SK-N-SH (cell line): Measurements from ENCODE around the gene JAK1. TPM values are rescaled to one million over a fixed set of nuclear protein-coding genes. Genes with fewer than 3 reads are reported as not detected.

Experiments
- CTCF ChIA-PET: fragments of 300-600, 350-600 bp; formaldehyde crosslinking; extraction: SDS; loops from one replicate; lab custom pipeline; 2021; lab: Yijun Ruan, JAX
- POLR2A ChIA-PET: fragments of 350-600 bp; sonication (Branson Sonifier 250); formaldehyde crosslinking; extraction: SDS; loops from one replicate; lab custom pipeline; 2020; ENCODE audit warnings: antibody characterized with exemption, inconsistent platforms; lab: Yijun Ruan, JAX
- DNase-seq: peaks from one replicate; pipeline ENCODE4 v3.0.0; 2012
- H2AFZ ChIP-seq: fragments of 200-600 bp; sonication (generic); 2 replicates; pipeline ENCODE4 v1.8.1; 2016; ENCODE audit warnings: antibody characterized with exemption, mild to moderate bottlenecking, low read depth
- H3F3A ChIP-seq: fragments of 200-600 bp; sonication (generic); replicated peaks from 2 replicates; pipeline ENCODE3; 2016; ENCODE audit warnings: antibody characterized with exemption, mild to moderate bottlenecking; ENCODE audit not compliant: insufficient read depth
- H3K27ac ChIP-seq, 2 experiments: fragments of 200-500 bp in 1 of 2; fragments of 200-600 bp in 1 of 2; sonication (Bioruptor generic) in 1 of 2; sonication (generic), shearing (Covaris generic) in 1 of 2; 2 replicates each; pipeline versions ENCODE4 v1.5.1 to v1.6.1; 2014 to 2016; ENCODE audit warnings: low read depth in 2 of 2, inconsistent platforms in 1 of 2, low read length in 1 of 2, mild to moderate bottlenecking in 1 of 2, mixed read lengths in 1 of 2
- H3K27me3 ChIP-seq: fragments of 200-600 bp; sonication (generic), shearing (Covaris generic); 2 replicates; pipeline ENCODE4 v1.6.1; 2016; ENCODE audit warnings: mixed run types; ENCODE audit not compliant: insufficient read depth
- H3K36me3 ChIP-seq, 2 experiments: fragments of 200-500 bp in 1 of 2; fragments of 200-600 bp in 1 of 2; sonication (Bioruptor generic) in 1 of 2; sonication (generic) in 1 of 2; replicated peaks in 1 of 2; 2 replicates each; pipeline versions ENCODE3 to v1.5.1; 2014 to 2016; ENCODE audit warnings: low read length in 1 of 2, mild to moderate bottlenecking in 1 of 2; ENCODE audit not compliant: insufficient read depth in 2 of 2, control insufficient read depth in 1 of 2
- H3K4me1 ChIP-seq, 2 experiments: fragments of 200-500 bp in 1 of 2; fragments of 200-600 bp in 1 of 2; sonication (Bioruptor generic) in 1 of 2; sonication (generic), shearing (Covaris generic) in 1 of 2; 2 replicates each; pipeline versions ENCODE4 v1.5.1 to v1.6.1; 2014 to 2016; ENCODE audit warnings: low read depth in 1 of 2, low read length in 1 of 2, mixed run types in 1 of 2; ENCODE audit not compliant: insufficient read depth in 2 of 2, control insufficient read depth in 1 of 2
- H3K4me2 ChIP-seq: fragments of 200-600 bp; sonication (generic), shearing (Covaris generic); 2 replicates; pipeline ENCODE4 v1.6.1; 2017; ENCODE audit warnings: mixed run types
- H3K4me3 ChIP-seq, 2 experiments: fragments of 200-500 bp in 1 of 2; fragments of 200-600 bp in 1 of 2; sonication (Bioruptor generic) in 1 of 2; sonication (generic), shearing (Covaris generic) in 1 of 2; 2 replicates each; pipeline versions ENCODE4 v1.5.1 to v1.8.1; 2014 to 2016; ENCODE audit warnings: low read depth in 2 of 2, inconsistent platforms in 1 of 2, low read length in 1 of 2, mild to moderate bottlenecking in 1 of 2, mixed read lengths in 1 of 2, moderate library complexity in 1 of 2
- H3K79me2 ChIP-seq: fragments of 200-600 bp; sonication (generic); 2 replicates; pipeline ENCODE4 v1.8.1; 2017; ENCODE audit warnings: mild to moderate bottlenecking; ENCODE audit not compliant: insufficient read depth
- H3K9ac ChIP-seq: fragments of 200-600 bp; sonication (generic); 2 replicates; pipeline ENCODE4 v1.6.1; 2017; ENCODE audit warnings: mixed run types
- H3K9me2 ChIP-seq: fragments of 200-600 bp; sonication (generic); 2 replicates; pipeline ENCODE4 v1.6.1; 2017; ENCODE audit warnings: mixed run types
- H3K9me3 ChIP-seq: fragments of 200-600 bp; sonication (generic); 2 replicates; pipeline ENCODE4 v1.6.1; 2017; ENCODE audit warnings: mixed run types, mild to moderate bottlenecking, moderate library complexity
- H4K20me1 ChIP-seq: fragments of 200-600 bp; sonication (generic); 2 replicates; pipeline ENCODE4 v1.6.1; 2017; ENCODE audit warnings: mild to moderate bottlenecking, mixed run types; ENCODE audit not compliant: insufficient read depth
- CHD2 ChIP-seq: fragments of 150-350 bp; IDR thresholded peaks from 2 replicates; pipeline ENCODE4 v1.6.1; 2018; ENCODE audit warnings: low read length; ENCODE audit not compliant: partially characterized antibody
- CTCF ChIP-seq: fragments of 200-600 bp; sonication (generic); IDR thresholded peaks from 2 replicates; pipeline ENCODE4 v1.6.1; 2017; ENCODE audit warnings: antibody characterized with exemption, mild to moderate bottlenecking, moderate library complexity
- ELF1 ChIP-seq: IDR thresholded peaks from 2 replicates; pipeline ENCODE4 v1.4.0; 2012
- GABPA ChIP-seq: IDR thresholded peaks from 2 replicates; pipeline ENCODE4 v1.4.0; 2012; ENCODE audit warnings: low read depth, mild to moderate bottlenecking
- GATA2 ChIP-seq: sonication (generic); formaldehyde crosslinking; IDR thresholded peaks from 2 replicates; pipeline ENCODE4 v1.5.0; 2020; ENCODE audit warnings: mild to moderate bottlenecking, missing genetic modification reagents
- JUND ChIP-seq: IDR thresholded peaks from 2 replicates; pipeline ENCODE4 v1.4.0; 2012
- RFX5 ChIP-seq: IDR thresholded peaks from 2 replicates; pipeline ENCODE4 v1.6.1; 2012; ENCODE audit warnings: mild to moderate bottlenecking, improper control_type of control experiment, low read length
- SIN3A ChIP-seq: IDR thresholded peaks from 2 replicates; pipeline ENCODE4 v1.6.1; 2012; ENCODE audit warnings: low read depth, mild to moderate bottlenecking, low read length, moderate library complexity, borderline replicate concordance
- SMC3 ChIP-seq: IDR thresholded peaks from 2 replicates; pipeline ENCODE4 v1.6.1; 2012; ENCODE audit warnings: low read depth, low read length, improper control_type of control experiment
- YY1 ChIP-seq: IDR thresholded peaks from 2 replicates; pipeline ENCODE4 v1.4.0; 2012; ENCODE audit warnings: low read depth, mild to moderate bottlenecking
- ZBTB33 ChIP-seq: IDR thresholded peaks from 2 replicates; pipeline ENCODE4 v1.4.0; 2012; ENCODE audit warnings: low read depth, borderline replicate concordance
- WGBS: methylation state at CpG from one replicate; pipeline ENCODE4 v1.1.6; 2017; ENCODE audit warnings: low lambda C conversion rate; 5-methylcytosine and 5-hydroxymethylcytosine counted together
- polyA plus RNA-seq, 3 experiments: library from polyadenylated mRNA; depleted of rRNA; stranded (reverse); fragments of >200 nt; gene quantifications; 2 replicates each; pipeline ENCODE4 v1.2.3, GENCODE V29; 2012

JAK1 gene
- polyA plus RNA-seq, 1 of the 3 experiments (the other 2 are of a cell fraction): 47.5 TPM

- H3K4me1 ChIP-seq: peaks cover 43 to 56% of the 10 kb centered on the region in 2 experiments; a peak in 3 of 4 replicates
- H3K9me3 ChIP-seq: no peaks in the 10 kb centered on the region
- peaks cover 80% of the 10 kb centered on the region for H3K79me2 ChIP-seq
- peak overlapping the region in 1 of 2 experiments; percentile 77; a peak in 2 of 4 replicates for H3K27ac ChIP-seq
- H3K9ac ChIP-seq: no peak overlapping the region
- H3K27me3 ChIP-seq: no peaks in the 10 kb centered on the region
- TF ChIP-seq SMC3 (no peak), CHD2 (no peak), ZBTB33 (no peak), GABPA (no peak), YY1 (no peak), CTCF (no peak)
- WGBS: 79% methylated on average over 8 of the region's 8 CpGs
- H3F3A ChIP-seq: peaks cover 27% of the 10 kb centered on the region
- no peak overlapping the region for H2AFZ ChIP-seq
- H3K4me2 ChIP-seq: no peak overlapping the region
- DNase-seq: no peak
- no peaks in the 10 kb centered on the region for H3K9me2 ChIP-seq
- H4K20me1 ChIP-seq: peaks cover 23% of the 10 kb centered on the region; the same call in 1 of the 2 replicates
- CTCF ChIA-PET: no interaction called here
- no peak overlapping the region for H3K4me3 ChIP-seq
- H3K36me3 ChIP-seq: no peaks in the 10 kb centered on the region
- POLR2A ChIA-PET: no interaction called here
Measured at GRCh38 chr1:64896551-64896950, 69.8 kb downstream of the JAK1 start.

GRCh38 chr1:64895500-64895899 lies 70.8 kb downstream of the JAK1 start:
- H3K27me3 ChIP-seq: no peaks in the 10 kb centered on the region
- CTCF ChIA-PET: interaction anchor here (1.6 kb wide), 1 partner anchor 14 kb away, joined by 7 read pairs; no protein-coding TSS in a partner anchor
- H3K36me3 ChIP-seq: no peaks in the 10 kb centered on the region
- no peaks in the 10 kb centered on the region for H3K9me3 ChIP-seq
- peaks cover 27% of the 10 kb centered on the region for H3F3A ChIP-seq
- no peak for TF ChIP-seq JUND
- TF ChIP-seq ZBTB33: no peak
- no peak for TF ChIP-seq RFX5
- no peak for TF ChIP-seq ELF1
- no peak for TF ChIP-seq SIN3A
- TF ChIP-seq GATA2 (CRISPR knock-in tag): no peak
- H3K27ac ChIP-seq: 0 out of 4 replicates have a peak overlapping the region, but pooled peaks of 1 of the 2 experiments have one; percentile 77
- peaks cover 33% of the 10 kb centered on the region for H4K20me1 ChIP-seq
- H3K4me2 ChIP-seq: no peak overlapping the region
- POLR2A ChIA-PET: no interaction called here
- no peak overlapping the region for H3K4me3 ChIP-seq
- peaks cover 80% of the 10 kb centered on the region for H3K79me2 ChIP-seq
- H2AFZ ChIP-seq: no peak overlapping the region
- DNase-seq: no peak
- 78% methylated on average over 2 of the region's 2 CpGs for WGBS
- no peaks in the 10 kb centered on the region for H3K9me2 ChIP-seq
- H3K4me1 ChIP-seq: peaks cover 44 to 58% of the 10 kb centered on the region in 2 experiments; a peak in 3 of 4 replicates
- no peak overlapping the region for H3K9ac ChIP-seq
